Naive thymus-derived CD4-positive, alpha-beta T cell (primary cell): ENCODE measurements around the gene ZAP70. TPM values are rescaled to one million over a fixed set of nuclear protein-coding genes. Genes with fewer than 3 reads are reported as not detected.

Experiments
- ATAC-seq: fragments of 150-1000 bp; cut with Tn5 transposase; 2 replicates; pipeline ENCODE4 v1.10.0; 2021; ENCODE audit warnings: mild to moderate bottlenecking, moderate library complexity
- CTCF ChIA-PET: fragments of 350-600 bp; sonication (Branson Sonifier 250); formaldehyde crosslinking; loops from one replicate; lab custom pipeline; 2021; ENCODE audit warnings: antibody characterized with exemption; lab: Charles Lee
- POLR2A ChIA-PET: fragments of 350-600 bp; sonication (Branson Sonifier 250); formaldehyde crosslinking; loops from one replicate; lab custom pipeline; 2021; ENCODE audit warnings: antibody characterized with exemption, inconsistent platforms; lab: Charles Lee
- DNase-seq, 9 donors: peaks; one replicate each; pipeline versions ENCODE4 v3.0.0 to v3.0.0-alpha.2; 2020 to 2022; ENCODE audit warnings: mixed read lengths in 1 of 9
- H3K27ac ChIP-seq: one replicate; pipeline ENCODE4 v1.7.0; 2013; ENCODE audit warnings: mild to moderate bottlenecking, low read depth, low read length, moderate library complexity
- H3K27me3 ChIP-seq, 2 donors: one replicate each; pipeline ENCODE4 v1.7.0; 2013; ENCODE audit warnings: low read length in 2 of 2, mild to moderate bottlenecking in 2 of 2, moderate library complexity in 2 of 2; ENCODE audit not compliant: control insufficient read depth in 2 of 2, insufficient read depth in 2 of 2
- H3K36me3 ChIP-seq, 3 experiments: 1 replicate in 2 of 3; 2 replicates in 1 of 3; pipeline ENCODE4 v1.7.0; 2013; ENCODE audit warnings: low read length in 3 of 3, mild to moderate bottlenecking in 3 of 3, moderate library complexity in 1 of 3; ENCODE audit not compliant: insufficient read depth in 3 of 3, control insufficient read depth in 2 of 3
- H3K4me1 ChIP-seq, 2 donors: one replicate each; pipeline ENCODE4 v1.7.0; 2013; ENCODE audit warnings: low read length in 2 of 2, mild to moderate bottlenecking in 2 of 2, moderate library complexity in 1 of 2; ENCODE audit not compliant: control insufficient read depth in 2 of 2, insufficient read depth in 2 of 2
- H3K4me3 ChIP-seq: 2 replicates; pipeline ENCODE4 v1.7.0; 2013; ENCODE audit warnings: mild to moderate bottlenecking, low read length
- H3K9me3 ChIP-seq, 3 experiments: 1 replicate in 2 of 3; 2 replicates in 1 of 3; pipeline ENCODE4 v1.7.0; 2013; ENCODE audit warnings: low read length in 3 of 3; ENCODE audit not compliant: control insufficient read depth in 2 of 3
- H3K27ac Mint-ChIP-seq, 9 donors: one replicate each; pipeline ENCODE4 v1.8.0; 2020 to 2022; ENCODE audit warnings: mixed read lengths in 9 of 9, mild to moderate bottlenecking in 8 of 9, moderate library complexity in 5 of 9, inconsistent platforms in 2 of 9
- H3K27me3 Mint-ChIP-seq, 5 donors: one replicate each; pipeline ENCODE4 v1.8.0; 2021 to 2022; ENCODE audit warnings: mixed read lengths in 5 of 5, mild to moderate bottlenecking in 1 of 5
- H3K36me3 Mint-ChIP-seq, 5 donors: one replicate each; pipeline ENCODE4 v1.8.0; 2020 to 2022; ENCODE audit warnings: mixed read lengths in 5 of 5, mild to moderate bottlenecking in 3 of 5, inconsistent platforms in 1 of 5
- H3K4me1 Mint-ChIP-seq, 7 donors: one replicate each; pipeline ENCODE4 v1.8.0; 2020 to 2022; ENCODE audit warnings: mixed read lengths in 7 of 7, mild to moderate bottlenecking in 3 of 7, inconsistent platforms in 1 of 7
- H3K4me3 Mint-ChIP-seq, 10 donors: one replicate each; pipeline ENCODE4 v1.8.0; 2020 to 2022; ENCODE audit warnings: mild to moderate bottlenecking in 10 of 10, mixed read lengths in 10 of 10, moderate library complexity in 6 of 10, inconsistent platforms in 2 of 10
- H3K9me3 Mint-ChIP-seq, 11 donors: one replicate each; pipeline ENCODE4 v1.8.0; 2020 to 2022; ENCODE audit warnings: mixed read lengths in 11 of 11, mild to moderate bottlenecking in 4 of 11, inconsistent platforms in 1 of 11, moderate library complexity in 1 of 11
- intact Hi-C, 2 donors: fragments of 100-400 bp; cut with micrococcal nuclease; formaldehyde crosslinking; loops; one replicate each; pipeline ENCODE4 v1.15.1; 2023
- polyA plus RNA-seq, 2 donors: library from polyadenylated mRNA; unstranded; fragments of 300-500 nt; fragmentation: Illumina TruSeq; gene quantifications; one replicate each; pipeline ENCODE4 v1.2.3, GENCODE V29; 2021
- total RNA-seq, 6 experiments: library from RNA in 5 of 6; stranded (reverse) in 5 of 6; gene quantifications; 1 replicate in 5 of 6; 2 replicates in 1 of 6; pipeline ENCODE4 v1.2.3 and lab custom pipeline; 2021 to 2026

ZAP70 gene
- total and polyA plus RNA-seq, 7 experiments from 2014 or later, result 105 to 432 (median 358) TPM

DNA sequence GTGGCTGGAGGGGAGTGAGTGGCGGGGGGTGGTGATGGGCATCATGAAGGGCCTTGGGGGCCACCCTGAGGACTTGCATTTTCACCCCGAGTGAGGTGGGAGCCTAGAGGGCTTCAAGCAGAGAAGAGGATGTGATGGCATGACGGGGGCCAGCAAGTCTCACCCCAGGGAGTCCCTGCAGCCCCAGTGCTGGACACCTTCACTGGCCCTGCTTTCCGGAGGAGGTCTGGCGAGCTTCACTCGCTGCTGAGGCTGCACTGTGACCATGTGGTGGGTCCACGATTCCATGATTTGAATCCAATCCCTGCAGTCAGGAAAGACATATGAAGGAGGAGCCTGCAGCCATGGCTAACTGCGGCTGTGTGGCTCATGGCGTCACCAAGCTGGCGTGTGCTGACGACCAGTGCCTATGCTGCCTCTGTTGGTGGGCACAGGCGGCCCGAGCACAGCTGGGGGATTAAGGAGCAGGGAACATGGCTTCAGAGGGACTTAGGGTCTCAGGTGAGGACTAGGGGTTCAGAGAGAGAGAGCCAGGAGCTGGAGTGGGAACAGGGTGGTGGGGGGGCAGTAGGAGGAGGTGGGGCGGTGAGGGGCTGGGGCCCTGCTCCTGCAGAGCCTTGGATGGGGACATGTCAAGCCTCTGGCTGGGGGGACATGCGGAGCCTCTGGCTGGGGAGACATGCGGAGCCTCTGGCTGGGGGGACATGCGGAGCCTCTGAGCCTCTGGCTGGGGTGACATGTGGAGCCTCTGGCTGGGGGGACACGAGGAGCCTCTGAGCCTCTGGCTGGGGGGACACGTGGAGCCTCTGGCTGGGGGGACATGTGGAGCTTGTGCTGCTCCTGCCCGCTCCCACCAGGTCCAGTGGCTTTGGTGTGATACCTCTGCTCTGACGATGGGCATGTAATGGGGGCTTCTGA, 3.6 kb downstream of the ZAP70 start:
- no peaks in the 10 kb centered on the region for H3K9me3 Mint-ChIP-seq
- H3K4me3 Mint-ChIP-seq, result peak overlapping the region; percentile 86 to 100 (median 94)
- DNase-seq (peak in 1 of 9 donors; percentile 7), ATAC-seq (no peak)
- CTCF ChIA-PET, result interaction anchor here (0.5 to 2.1 kb wide), 4 partner anchors 8 to 745 kb away, joined by 3 to 16 read pairs (median 6); no protein-coding TSS in a partner anchor
- Histone ChIP-seq H3K27me3 (no peaks in the 10 kb centered on the region), H3K27ac (peak overlapping the region; percentile 95), H3K4me1 (peaks cover 70 to 77% of the 10 kb centered on the region in 2 donors), H3K4me3 (peak overlapping the region; percentile 94), H3K9me3 (no peaks in the 10 kb centered on the region), H3K36me3 (peaks cover 0 to 33% (median 5%) of the 10 kb centered on the region in 3 experiments)
- no peaks in the 10 kb centered on the region for H3K27me3 Mint-ChIP-seq
- intact Hi-C loops, result loop anchor here (10.0 kb wide), 2 partner anchors 748 to 768 kb away; no protein-coding TSS in a partner anchor
- H3K27ac Mint-ChIP-seq, result peak overlapping the region; percentile 93 to 100 (median 98)
- POLR2A ChIA-PET, result interaction anchor here (1.0 to 2.9 kb wide), 3 partner anchors 24 to 71 kb away, joined by 3 to 18 read pairs (median 3); partner anchors contain the start of gene COX5B
- H3K4me1 Mint-ChIP-seq, result peaks cover 71 to 91% (median 76%) of the 10 kb centered on the region in 7 donors
- H3K36me3 Mint-ChIP-seq, result peaks cover 3 to 62% (median 21%) of the 10 kb centered on the region in 5 donors

DNA sequence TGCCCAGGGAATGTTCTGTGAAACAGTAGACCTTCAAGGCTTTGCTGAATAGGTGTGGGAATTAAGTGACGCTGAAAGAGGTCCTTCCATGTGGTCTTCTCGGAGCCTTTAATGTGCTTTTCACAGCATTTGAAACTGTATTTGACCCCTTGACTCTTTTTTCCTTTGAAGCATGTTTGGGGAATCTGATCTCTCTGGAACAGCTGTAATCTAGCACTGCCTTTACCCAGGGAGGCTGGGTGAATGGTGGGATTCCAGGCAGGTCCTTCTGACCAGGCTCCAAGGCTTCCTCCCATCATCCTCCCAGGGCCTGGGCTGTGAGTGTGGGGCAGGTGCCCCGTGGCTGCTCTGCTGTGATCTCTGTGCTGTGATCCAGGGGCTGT, 4.2 kb downstream of the ZAP70 start:
- intact Hi-C loops, result loop anchor here (10.0 kb wide), 2 partner anchors 747 to 767 kb away; no protein-coding TSS in a partner anchor
- no peaks in the 10 kb centered on the region for H3K9me3 ChIP-seq

DNA sequence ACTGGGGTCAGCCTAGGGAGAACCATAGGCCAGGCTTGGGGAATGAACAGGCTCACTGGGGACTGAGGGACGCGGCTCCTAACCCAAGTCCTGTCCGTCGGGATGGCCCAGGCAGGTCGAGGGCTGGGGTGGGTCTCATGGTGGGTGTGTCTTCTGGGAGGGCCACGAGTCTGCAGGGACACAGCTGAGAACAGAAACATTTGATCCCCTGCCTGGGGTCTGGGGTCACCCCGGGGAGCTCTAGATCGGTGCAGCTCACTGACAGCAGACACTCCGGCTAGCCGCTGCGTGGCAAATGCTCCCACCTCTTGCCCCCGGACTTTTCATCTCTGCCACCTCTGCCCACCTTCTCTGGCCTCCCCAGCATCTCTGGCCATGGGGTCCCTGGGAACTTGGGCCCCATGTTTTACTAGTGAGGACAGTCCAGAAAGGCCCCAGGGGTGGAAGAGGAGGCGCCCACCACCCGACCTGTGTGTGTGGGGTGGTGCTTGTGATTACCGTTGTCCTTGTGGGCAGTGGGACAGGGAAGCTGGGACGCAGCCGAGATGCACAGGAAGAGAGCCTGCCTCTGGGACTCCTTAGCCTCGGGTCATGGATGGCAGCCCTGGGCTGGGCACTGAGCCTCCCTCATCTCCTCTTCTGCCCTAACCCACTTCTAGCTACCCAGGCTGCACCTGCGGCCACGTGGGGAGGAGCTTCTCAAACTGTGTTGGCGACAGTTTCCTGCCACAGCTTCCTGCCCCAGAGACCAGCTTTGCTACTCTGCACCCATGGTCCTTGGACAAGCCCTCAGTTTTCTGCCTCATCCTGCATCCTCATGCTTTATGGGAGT, 4.9 kb downstream of the ZAP70 start:
- Mint-ChIP-seq H3K27ac (peak overlapping the region; percentile 89 to 100 (median 97)), H3K4me3 (peak overlapping the region; percentile 86 to 100 (median 94)), H3K9me3 (no peaks in the 10 kb centered on the region), H3K36me3 (peaks cover 3 to 72% (median 29%) of the 10 kb centered on the region in 5 donors), H3K4me1 (peaks cover 64 to 91% (median 75%) of the 10 kb centered on the region in 7 donors), H3K27me3 (no peaks in the 10 kb centered on the region)
- Histone ChIP-seq H3K4me3 (peak overlapping the region; percentile 68), H3K4me1 (peaks cover 73 to 77% of the 10 kb centered on the region in 2 donors), H3K36me3 (peaks cover 0 to 44% (median 9%) of the 10 kb centered on the region in 3 experiments), H3K9me3 (no peaks in the 10 kb centered on the region), H3K27me3 (no peaks in the 10 kb centered on the region), H3K27ac (peak overlapping the region; percentile 95)
- DNase-seq (peak in 8 of 9 donors; percentile 66 to 74 (median 69)), ATAC-seq (peak; percentile 87)
- POLR2A ChIA-PET, result interaction anchor here (0.6 to 2.9 kb wide), 14 partner anchors 9 to 1720 kb away, joined by 3 to 18 read pairs (median 4); partner anchors contain the start of genes ACTR1B and COX5B
- CTCF ChIA-PET, result interaction anchor here (0.9 to 2.1 kb wide), 6 partner anchors 8 to 30 kb away, joined by 4 to 16 read pairs (median 5); no protein-coding TSS in a partner anchor
- intact Hi-C loops, result loop anchor here (1.0 to 10.0 kb wide), 4 partner anchors 8 to 1619 kb away; partner anchors contain the start of genes EIF5B (in 1 of the 2) and TXNDC9 (in 1 of the 2)

More for the DNA sequence above, 4.2 kb downstream of the ZAP70 start:
- H3K27ac Mint-ChIP-seq, result peak overlapping the region; percentile 89 to 100 (median 97)
- Histone ChIP-seq H3K27me3 (no peaks in the 10 kb centered on the region), H3K27ac (peak overlapping the region; percentile 95), H3K4me1 (peaks cover 73 to 77% of the 10 kb centered on the region in 2 donors), H3K36me3 (peaks cover 0 to 38% (median 6%) of the 10 kb centered on the region in 3 experiments), H3K4me3 (peak overlapping the region; percentile 68)
- peak overlapping the region; percentile 86 to 100 (median 94) for H3K4me3 Mint-ChIP-seq
- no peaks in the 10 kb centered on the region for H3K27me3 Mint-ChIP-seq
- no peaks in the 10 kb centered on the region for H3K9me3 Mint-ChIP-seq
- POLR2A ChIA-PET, result interaction anchor here (1.3 to 2.9 kb wide), 3 partner anchors 8 to 71 kb away, joined by 3 to 18 read pairs (median 8); partner anchors contain the start of gene COX5B
- H3K4me1 Mint-ChIP-seq, result peaks cover 67 to 91% (median 74%) of the 10 kb centered on the region in 7 donors
- peak in 1 of 9 donors; percentile 5 for DNase-seq
- peaks cover 3 to 67% (median 26%) of the 10 kb centered on the region in 5 donors for H3K36me3 Mint-ChIP-seq
- CTCF ChIA-PET, result interaction anchor here (0.9 to 2.1 kb wide), 4 partner anchors 8 to 17 kb away, joined by 5 to 16 read pairs (median 6); no protein-coding TSS in a partner anchor
- no peak for ATAC-seq

DNA sequence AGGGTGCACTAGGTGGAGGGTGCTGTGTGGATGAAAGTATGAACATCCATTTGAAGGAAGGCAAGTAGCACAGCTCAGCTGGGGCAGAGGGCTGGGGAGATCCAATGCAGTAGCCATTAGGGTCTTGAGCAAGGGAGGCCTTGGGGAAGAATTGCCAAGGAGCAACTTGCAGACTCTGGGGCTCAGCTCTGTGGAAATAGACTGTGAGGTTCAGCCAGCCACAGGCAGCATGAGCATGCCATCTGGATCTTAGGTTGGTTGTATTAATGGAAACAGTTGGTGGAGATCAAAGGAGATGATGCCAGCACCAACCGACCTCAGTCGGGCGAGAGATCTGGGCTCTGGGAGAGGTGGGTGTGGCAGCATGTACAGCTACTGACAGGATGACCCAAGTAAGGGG, 5.6 kb downstream of the ZAP70 start:
- Histone ChIP-seq H3K36me3 (peaks cover 6 to 48% (median 9%) of the 10 kb centered on the region in 3 experiments), H3K4me3 (peak overlapping the region; percentile 68), H3K27ac (peak overlapping the region; percentile 95), H3K27me3 (no peaks in the 10 kb centered on the region), H3K4me1 (peaks cover 72 to 80% of the 10 kb centered on the region in 2 donors), H3K9me3 (no peaks in the 10 kb centered on the region)
- intact Hi-C loops, result loop anchor here (1.0 to 10.0 kb wide), 4 partner anchors 9 to 1618 kb away; partner anchors contain the start of genes EIF5B (in 1 of the 2) and TXNDC9 (in 1 of the 2)
- ATAC-seq, result peak; percentile 33
- Mint-ChIP-seq H3K4me3 (peak overlapping the region; percentile 86 to 100 (median 94)), H3K27ac (peak overlapping the region; percentile 89 to 100 (median 97)), H3K36me3 (peaks cover 3 to 74% (median 29%) of the 10 kb centered on the region in 5 donors), H3K4me1 (peaks cover 61 to 90% (median 76%) of the 10 kb centered on the region in 7 donors), H3K9me3 (no peaks in the 10 kb centered on the region), H3K27me3 (no peaks in the 10 kb centered on the region)
- ChIA-PET CTCF (interaction anchor here (1.0 to 2.1 kb wide), 5 partner anchors 10 to 29 kb away, joined by 4 to 16 read pairs (median 5); no protein-coding TSS in a partner anchor), POLR2A (interaction anchor here (0.6 to 2.9 kb wide), 14 partner anchors 9 to 1719 kb away, joined by 3 to 18 read pairs (median 4); partner anchors contain the start of genes ACTR1B and COX5B)
- DNase-seq, result peak in 1 of 9 donors; percentile 49

DNA sequence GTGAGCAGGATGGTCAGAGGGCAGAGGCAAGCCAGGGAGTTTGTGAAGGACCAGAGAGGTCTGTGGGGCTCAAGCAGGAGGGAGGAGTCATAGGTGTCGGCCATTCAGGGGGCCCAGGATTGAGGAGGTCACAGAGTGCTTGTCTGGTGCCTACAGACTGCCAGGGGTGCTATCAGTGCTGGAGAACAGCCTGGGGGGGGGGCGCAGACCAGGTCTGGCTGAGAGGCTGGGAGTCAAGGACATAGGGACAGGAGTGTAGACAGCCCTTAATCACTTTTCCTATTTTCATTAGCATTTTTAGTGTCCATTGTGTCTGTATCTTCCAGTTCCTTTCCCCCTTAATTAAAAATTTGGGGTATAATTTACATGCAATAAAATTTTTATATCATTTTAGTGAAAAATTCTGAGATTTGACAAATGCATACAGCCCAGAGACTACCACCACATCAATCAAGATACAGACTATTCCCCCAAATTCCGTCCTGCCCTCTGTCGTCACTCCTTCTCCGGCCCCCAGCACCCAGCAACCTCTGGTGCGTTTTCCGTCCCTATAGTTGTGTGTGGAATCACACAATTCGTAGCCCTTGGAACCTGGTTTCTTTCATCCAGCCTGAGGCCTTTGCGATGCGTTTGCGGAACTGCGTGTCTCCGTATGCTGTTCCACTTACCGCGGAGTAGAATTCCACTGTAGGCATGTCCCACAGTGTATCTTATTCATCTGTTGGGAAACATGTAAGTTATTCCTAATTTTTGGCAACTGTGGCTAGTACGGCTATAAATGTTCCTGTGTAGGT, 6.2 kb downstream of the ZAP70 start:
- H3K9me3 Mint-ChIP-seq, result no peaks in the 10 kb centered on the region
- H3K4me1 ChIP-seq, result peaks cover 72 to 80% of the 10 kb centered on the region in 2 donors
- no peaks in the 10 kb centered on the region for H3K27me3 ChIP-seq
- ChIA-PET POLR2A (interaction anchor here (0.6 to 2.9 kb wide), 10 partner anchors 8 to 1718 kb away, joined by 3 to 18 read pairs (median 6); partner anchors contain the start of gene COX5B), CTCF (interaction anchor here (1.0 to 2.1 kb wide), 2 partner anchors 10 to 20 kb away, joined by 4 to 16 read pairs; no protein-coding TSS in a partner anchor)
- peaks cover 3 to 70% (median 31%) of the 10 kb centered on the region in 5 donors for H3K36me3 Mint-ChIP-seq
- H3K27me3 Mint-ChIP-seq, result no peaks in the 10 kb centered on the region
- H3K36me3 ChIP-seq, result peaks cover 9 to 51% (median 11%) of the 10 kb centered on the region in 3 experiments
- H3K4me1 Mint-ChIP-seq, result peaks cover 60 to 90% (median 76%) of the 10 kb centered on the region in 7 donors
- no peaks in the 10 kb centered on the region for H3K9me3 ChIP-seq
- DNase-seq, result no peak
- H3K4me3 Mint-ChIP-seq, result peak overlapping the region; percentile 86 to 100 (median 94)
- ATAC-seq, result no peak
- H3K27ac Mint-ChIP-seq, result peak overlapping the region; percentile 89 to 100 (median 97)
- H3K4me3 ChIP-seq, result peak overlapping the region; percentile 68
- H3K27ac ChIP-seq, result peak overlapping the region; percentile 95
- intact Hi-C loops, result loop anchor here (2.0 to 10.0 kb wide), 3 partner anchors 745 to 1617 kb away; partner anchors contain the start of genes EIF5B (in 1 of the 2) and TXNDC9 (in 1 of the 2)
